Thoracic aorta (tissue), 2 donors: ENCODE data around the gene NR2E1. TPM values are rescaled to one million over a fixed set of nuclear protein-coding genes. Genes with fewer than 3 reads are reported as not detected.

Source experiments
- ATAC-seq: fragments of 150-250 bp; one replicate; pipeline ENCODE4 v1.8.0; 2017; ENCODE audit warnings: low read depth; ENCODE audit not compliant: insufficient number of reproducible peaks, low FRiP score
- DNase-seq: peaks from one replicate; pipeline ENCODE4 v3.0.0-alpha.2; 2020; ENCODE audit warnings: low spot score
- H3K27ac ChIP-seq, 2 donors: fragments of 200-600 bp; sonication (generic); 1 replicate in 1 of 2; 2 replicates in 1 of 2; pipeline ENCODE4 v1.5.1; 2016; ENCODE audit warnings: mild to moderate bottlenecking in 2 of 2, moderate library complexity in 2 of 2
- H3K27me3 ChIP-seq: fragments of 200-600 bp; sonication (generic); replicated peaks from 2 replicates; pipeline ENCODE4 v1.6.0; 2016; ENCODE audit warnings: mild to moderate bottlenecking; ENCODE audit not compliant: insufficient read depth
- H3K36me3 ChIP-seq: fragments of 200-600 bp; sonication (generic); one replicate; pipeline ENCODE4 v1.5.1; 2016
- H3K4me1 ChIP-seq, 2 donors: fragments of 200-600 bp; sonication (generic); 1 replicate in 1 of 2; 2 replicates in 1 of 2; pipeline versions ENCODE4 v1.5.1 to v1.6.0; 2016; ENCODE audit warnings: low read depth in 2 of 2, mild to moderate bottlenecking in 1 of 2; ENCODE audit not compliant: control insufficient read depth in 1 of 2
- H3K4me3 ChIP-seq: fragments of 200-600 bp; sonication (generic); 2 replicates; pipeline ENCODE4 v1.5.1; 2016; ENCODE audit warnings: mild to moderate bottlenecking
- H3K9me3 ChIP-seq: fragments of 200-600 bp; sonication (generic); 2 replicates; pipeline ENCODE4 v1.5.1; 2016
- total RNA-seq, 2 donors: library from RNA; depleted of rRNA; stranded (reverse); fragments of >200 nt; gene quantifications; one replicate each; pipeline versions ENCODE4 v1.1.0 to v1.2.3, GENCODE V29; 2016
- TF ChIP-seq, protein P1 (sequence below): fragments of 200-600 bp; sonication (generic); IDR thresholded peaks from one replicate; pipeline ENCODE4 v1.5.1; 2019; ENCODE audit warnings: antibody characterized with exemption

Gene NR2E1
- total RNA-seq, 2 donors from 2014 or later: not detected

DNA sequence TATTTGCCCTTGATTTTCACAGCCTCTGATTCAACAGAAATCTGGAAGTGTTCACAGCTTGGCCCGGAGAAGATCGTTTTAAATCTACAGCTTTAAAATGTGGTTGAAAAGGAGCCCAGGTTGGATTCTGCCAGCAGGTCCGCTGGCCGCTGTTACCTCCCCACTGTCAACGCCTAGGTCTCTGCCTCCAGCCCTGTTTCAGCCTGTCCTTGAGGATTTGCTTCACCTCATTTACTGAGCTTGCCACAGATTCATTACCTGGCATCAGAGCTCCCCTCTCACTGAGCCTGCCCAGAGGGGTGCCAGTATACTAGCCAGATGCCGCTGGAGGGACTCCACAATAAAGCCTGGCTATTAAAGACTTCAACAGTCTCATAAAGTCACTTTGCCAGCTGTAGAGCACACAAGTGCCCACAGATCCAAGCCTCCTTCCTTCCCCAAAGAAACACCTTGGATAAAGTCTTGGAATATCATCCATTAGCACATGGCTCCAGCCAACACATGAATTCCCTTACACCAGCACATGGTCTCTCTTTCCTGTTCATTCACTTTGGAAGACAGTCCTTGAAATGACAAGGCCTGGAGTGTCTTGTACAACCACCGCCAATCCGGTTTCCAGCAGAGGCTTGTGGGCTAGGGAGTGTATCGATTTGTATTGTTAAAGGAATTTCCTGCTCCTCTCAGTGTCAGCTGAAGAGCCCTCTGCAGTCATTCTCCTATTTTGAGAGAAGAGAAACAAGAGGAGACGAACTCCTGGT is 9.5 kb upstream of the NR2E1 start:
- Histone ChIP-seq H3K27ac (no peak overlapping the region), H3K27me3 (peaks cover 18% of the 10 kb centered on the region), H3K4me3 (no peak overlapping the region), H3K36me3 (no peaks in the 10 kb centered on the region), H3K9me3 (no peaks in the 10 kb centered on the region), H3K4me1 (peaks cover 6 to 13% of the 10 kb centered on the region in 2 donors)
- DNase-seq: no peak
- TF ChIP-seq, protein P1, sequence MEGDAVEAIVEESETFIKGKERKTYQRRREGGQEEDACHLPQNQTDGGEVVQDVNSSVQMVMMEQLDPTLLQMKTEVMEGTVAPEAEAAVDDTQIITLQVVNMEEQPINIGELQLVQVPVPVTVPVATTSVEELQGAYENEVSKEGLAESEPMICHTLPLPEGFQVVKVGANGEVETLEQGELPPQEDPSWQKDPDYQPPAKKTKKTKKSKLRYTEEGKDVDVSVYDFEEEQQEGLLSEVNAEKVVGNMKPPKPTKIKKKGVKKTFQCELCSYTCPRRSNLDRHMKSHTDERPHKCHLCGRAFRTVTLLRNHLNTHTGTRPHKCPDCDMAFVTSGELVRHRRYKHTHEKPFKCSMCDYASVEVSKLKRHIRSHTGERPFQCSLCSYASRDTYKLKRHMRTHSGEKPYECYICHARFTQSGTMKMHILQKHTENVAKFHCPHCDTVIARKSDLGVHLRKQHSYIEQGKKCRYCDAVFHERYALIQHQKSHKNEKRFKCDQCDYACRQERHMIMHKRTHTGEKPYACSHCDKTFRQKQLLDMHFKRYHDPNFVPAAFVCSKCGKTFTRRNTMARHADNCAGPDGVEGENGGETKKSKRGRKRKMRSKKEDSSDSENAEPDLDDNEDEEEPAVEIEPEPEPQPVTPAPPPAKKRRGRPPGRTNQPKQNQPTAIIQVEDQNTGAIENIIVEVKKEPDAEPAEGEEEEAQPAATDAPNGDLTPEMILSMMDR: no peak
- ATAC-seq: no peak

DNA sequence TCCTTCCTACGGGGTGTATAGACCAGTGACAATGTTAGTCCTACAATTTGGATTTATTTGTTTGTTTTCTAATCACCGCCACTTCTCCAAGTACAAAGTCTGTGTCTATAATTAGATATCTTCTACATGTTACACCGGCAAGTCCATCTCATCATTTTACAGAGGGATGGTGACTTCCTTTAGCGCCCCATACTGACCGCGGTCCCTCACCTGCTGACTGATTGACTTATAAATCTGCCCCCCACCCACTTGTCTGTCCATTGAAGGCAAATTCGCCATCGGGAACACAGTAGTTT is 8.9 kb upstream of the NR2E1 start:
- Histone ChIP-seq H3K4me1 (peaks cover 6 to 13% of the 10 kb centered on the region in 2 donors), H3K27ac (no peak overlapping the region), H3K36me3 (no peaks in the 10 kb centered on the region), H3K27me3 (peaks cover 18% of the 10 kb centered on the region), H3K4me3 (peak overlapping the region; percentile 63), H3K9me3 (no peaks in the 10 kb centered on the region)
- DNase-seq (no peak), ATAC-seq (no peak)
- TF ChIP-seq, protein P1: no peak

DNA sequence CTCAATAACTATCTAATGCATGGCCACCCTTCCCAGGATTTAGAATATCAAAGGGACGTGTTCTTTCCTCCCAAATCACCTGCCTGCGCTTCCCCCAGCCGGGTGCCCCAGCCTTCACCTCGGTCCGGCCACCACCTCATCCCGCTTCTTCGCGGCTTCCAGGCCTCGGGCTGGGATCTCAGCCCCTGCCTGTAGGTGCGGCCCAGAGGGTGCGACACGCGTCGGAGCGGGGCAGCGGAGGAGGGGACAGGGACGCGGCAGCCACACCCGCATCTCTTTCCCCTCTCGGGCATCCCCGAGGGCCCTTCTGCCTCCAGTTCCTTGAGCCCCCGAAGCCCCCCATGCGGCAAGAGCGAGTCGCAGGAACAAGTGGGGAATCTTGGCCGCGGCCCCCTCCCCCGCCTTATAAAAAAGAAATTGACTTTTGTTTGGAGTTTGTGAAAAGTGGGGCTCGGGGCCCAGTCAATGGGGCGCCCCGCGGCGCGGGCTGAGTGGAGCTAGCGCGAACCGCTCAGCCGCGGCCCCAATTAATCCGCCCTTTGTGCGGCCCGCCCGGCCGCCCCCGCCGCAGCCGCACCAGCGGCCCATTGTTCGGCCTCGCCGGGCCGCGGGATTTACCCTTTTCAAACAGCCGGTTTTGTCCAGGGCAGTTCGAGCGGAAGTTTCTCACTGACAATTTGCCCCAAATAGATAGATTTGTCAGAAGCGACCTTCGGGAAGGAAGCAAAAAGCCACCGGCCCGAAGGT is 8.4 kb upstream of the NR2E1 start:
- peak overlapping the region; percentile 63 for H3K4me3 ChIP-seq
- ATAC-seq (no peak), DNase-seq (no peak)
- H3K27ac ChIP-seq: no peak overlapping the region
- TF ChIP-seq, protein P1: no peak
- H3K36me3 ChIP-seq: no peaks in the 10 kb centered on the region
- H3K4me1 ChIP-seq: peaks cover 6 to 13% of the 10 kb centered on the region in 2 donors
- H3K27me3 ChIP-seq: peaks cover 18% of the 10 kb centered on the region
- H3K9me3 ChIP-seq: no peaks in the 10 kb centered on the region

DNA sequence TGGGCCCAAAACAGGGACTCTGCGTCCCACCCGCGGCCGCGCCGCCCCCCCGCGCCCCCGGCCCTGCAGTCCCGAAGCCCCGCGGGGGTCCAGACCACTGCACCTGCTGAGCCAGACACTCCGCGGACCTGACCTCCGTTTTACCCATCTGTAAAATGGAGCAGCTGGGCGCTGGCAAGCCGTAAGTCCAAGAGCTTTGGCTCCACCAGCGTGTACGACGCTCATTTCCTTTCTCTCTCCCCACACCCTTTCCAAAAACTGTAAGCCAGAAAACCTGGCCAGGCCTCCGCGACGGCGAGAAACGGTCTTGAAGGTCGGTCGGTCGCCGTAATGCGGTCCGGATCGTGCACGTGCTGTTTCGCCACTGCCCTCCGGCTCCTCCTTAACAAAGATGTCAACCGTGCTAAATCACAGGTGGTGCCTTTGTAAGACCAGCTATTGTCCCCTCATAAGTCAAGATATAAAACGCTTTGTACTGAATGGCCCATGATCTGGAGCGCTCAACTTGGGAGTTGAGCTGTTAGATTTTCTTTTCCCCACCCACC is 7.8 kb upstream of the NR2E1 start:
- H3K9me3 ChIP-seq: no peaks in the 10 kb centered on the region
- TF ChIP-seq, protein P1: no peak
- H3K36me3 ChIP-seq: no peaks in the 10 kb centered on the region
- DNase-seq (no peak), ATAC-seq (no peak)
- H3K4me1 ChIP-seq: peaks cover 6 to 13% of the 10 kb centered on the region in 2 donors
- H3K27me3 ChIP-seq: peaks cover 18% of the 10 kb centered on the region
- no peak overlapping the region for H3K27ac ChIP-seq
- peak overlapping the region; percentile 63 for H3K4me3 ChIP-seq

GRCh38 chr6:108159981-108160380 is 5.8 kb upstream of the NR2E1 start:
- H3K4me3 ChIP-seq: no peak overlapping the region
- no peak for DNase-seq
- peaks cover 10 to 24% of the 10 kb centered on the region in 2 donors for H3K4me1 ChIP-seq
- no peaks in the 10 kb centered on the region for H3K36me3 ChIP-seq
- H3K9me3 ChIP-seq: no peaks in the 10 kb centered on the region
- ATAC-seq: no peak
- H3K27ac ChIP-seq: no peak overlapping the region
- H3K27me3 ChIP-seq: peaks cover 19% of the 10 kb centered on the region
- TF ChIP-seq, protein P1: no peak
